Measurements from ENCODE around the gene SESN2. TPM values are rescaled to one million over a fixed set of nuclear protein-coding genes. Genes with fewer than 3 reads are reported as not detected.

SESN2 gene
- total RNA-seq, 1 experiment from 2014 or later, result 118 TPM

DNA sequence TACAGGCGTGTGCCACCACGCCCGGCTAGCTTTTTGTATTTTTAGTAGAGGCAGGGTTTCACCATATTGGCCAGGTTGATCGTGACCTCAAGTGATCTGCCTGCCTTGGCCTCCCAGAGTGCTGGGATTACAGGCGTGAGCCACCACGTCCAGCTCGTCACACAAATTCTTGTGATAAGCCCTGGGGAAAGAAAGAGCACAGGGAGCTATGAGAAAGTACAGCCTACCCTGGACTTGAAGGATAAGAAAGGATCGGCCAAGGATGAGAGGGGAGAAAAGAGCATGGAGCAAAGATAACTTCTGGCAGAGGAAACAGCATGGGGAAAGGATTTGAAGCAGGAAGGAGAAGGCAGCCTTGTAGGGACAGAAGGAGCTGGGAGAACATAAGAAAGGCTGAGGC lies 29.2 kb downstream of the SESN2 start:
- H3K27ac Mint-ChIP-seq (ENCODE audit: low read depth, unreplicated experiment), result peak overlapping the region; percentile 32
- POLR2A ChIA-PET, result interaction anchor here (0.8 to 3.1 kb wide), 6 partner anchors 15 to 51 kb away, joined by 3 to 11 read pairs (median 5); partner anchors contain the start of gene MED18
- H3K27me3 Mint-ChIP-seq (ENCODE audit: insufficient read depth, unreplicated experiment), result no peaks in the 10 kb centered on the region
- TF ChIP-seq CTCF (IDR thresholded peaks at IDR 0.05; ENCODE audit: unreplicated experiment), result no peak
- no peaks in the 10 kb centered on the region for H3K9me3 Mint-ChIP-seq (ENCODE audit: unreplicated experiment)
- DNase-seq (ENCODE audit: unreplicated experiment), result no peak
- no peaks in the 10 kb centered on the region for H3K4me1 Mint-ChIP-seq (ENCODE audit: insufficient read depth, unreplicated experiment)
- intact Hi-C loops (cut with micrococcal nuclease), result no loop called here
- no peak overlapping the region for H3K4me3 Mint-ChIP-seq (ENCODE audit: unreplicated experiment)
- H3K36me3 Mint-ChIP-seq (ENCODE audit: insufficient read depth, unreplicated experiment), result peaks cover 23% of the 10 kb centered on the region
- CTCF ChIA-PET, result interaction anchor here (0.6 to 0.7 kb wide), 2 partner anchors 13 to 142 kb away, joined by 4 read pairs; no protein-coding TSS in a partner anchor
- BruUV-seq (replicated peaks), result TSS peak; percentile 1

GRCh38 chr1:28290851-28291250 lies 31.5 kb downstream of the SESN2 start:
- Mint-ChIP-seq H3K27ac (ENCODE audit: low read depth, unreplicated experiment) (no peak overlapping the region), H3K4me1 (ENCODE audit: insufficient read depth, unreplicated experiment) (no peaks in the 10 kb centered on the region), H3K36me3 (ENCODE audit: insufficient read depth, unreplicated experiment) (peaks cover 12% of the 10 kb centered on the region), H3K4me3 (ENCODE audit: unreplicated experiment) (no peak overlapping the region), H3K9me3 (ENCODE audit: unreplicated experiment) (no peaks in the 10 kb centered on the region), H3K27me3 (ENCODE audit: insufficient read depth, unreplicated experiment) (no peaks in the 10 kb centered on the region)
- intact Hi-C loops (cut with micrococcal nuclease), result no loop called here
- ChIA-PET POLR2A (interaction anchor here (0.6 to 1.3 kb wide), 2 partner anchors 38 to 100 kb away, joined by 3 read pairs; partner anchors contain the start of gene MED18), CTCF (interaction anchor here (0.6 kb wide), 1 partner anchor 28 kb away, joined by 3 read pairs; no protein-coding TSS in a partner anchor)
- no peak for DNase-seq (ENCODE audit: unreplicated experiment)
- no TSS peak for BruUV-seq (replicated peaks)
- TF ChIP-seq CTCF (IDR thresholded peaks at IDR 0.05; ENCODE audit: unreplicated experiment), result no peak

GRCh38 chr1:28291711-28292110 lies 32.4 kb downstream of the SESN2 start:
- no peak for TF ChIP-seq CTCF (IDR thresholded peaks at IDR 0.05; ENCODE audit: unreplicated experiment)
- no TSS peak for BruUV-seq (replicated peaks)
- POLR2A ChIA-PET, result interaction anchor here (1.0 to 1.5 kb wide), 4 partner anchors 10 to 62 kb away, joined by 3 to 5 read pairs (median 4); partner anchors contain the start of gene MED18
- Mint-ChIP-seq H3K27me3 (ENCODE audit: insufficient read depth, unreplicated experiment) (no peaks in the 10 kb centered on the region), H3K4me1 (ENCODE audit: insufficient read depth, unreplicated experiment) (no peaks in the 10 kb centered on the region), H3K9me3 (ENCODE audit: unreplicated experiment) (no peaks in the 10 kb centered on the region), H3K36me3 (ENCODE audit: insufficient read depth, unreplicated experiment) (peaks cover 12% of the 10 kb centered on the region), H3K4me3 (ENCODE audit: unreplicated experiment) (no peak overlapping the region), H3K27ac (ENCODE audit: low read depth, unreplicated experiment) (no peak overlapping the region)
- DNase-seq (ENCODE audit: unreplicated experiment), result no peak
- intact Hi-C loops (cut with micrococcal nuclease), result no loop called here
- CTCF ChIA-PET, result no interaction called here

GRCh38 chr1:28295936-28296335 lies 36.6 kb downstream of the SESN2 start:
- no peak overlapping the region for H3K27ac Mint-ChIP-seq (ENCODE audit: low read depth, unreplicated experiment)
- DNase-seq (ENCODE audit: unreplicated experiment), result no peak
- no peaks in the 10 kb centered on the region for H3K4me1 Mint-ChIP-seq (ENCODE audit: insufficient read depth, unreplicated experiment)
- POLR2A ChIA-PET, result interaction anchor here (0.8 kb wide), 1 partner anchor 9 kb away, joined by 3 read pairs; no protein-coding TSS in a partner anchor
- TF ChIP-seq CTCF (IDR thresholded peaks at IDR 0.05; ENCODE audit: unreplicated experiment), result no peak
- H3K4me3 Mint-ChIP-seq (ENCODE audit: unreplicated experiment), result no peak overlapping the region
- H3K36me3 Mint-ChIP-seq (ENCODE audit: insufficient read depth, unreplicated experiment), result peaks cover 6% of the 10 kb centered on the region
- BruUV-seq (replicated peaks), result no TSS peak
- H3K27me3 Mint-ChIP-seq (ENCODE audit: insufficient read depth, unreplicated experiment), result no peaks in the 10 kb centered on the region
- intact Hi-C loops (cut with micrococcal nuclease), result no loop called here
- CTCF ChIA-PET, result interaction anchor here (3.5 kb wide), 1 partner anchor 47 kb away, joined by 14 read pairs; no protein-coding TSS in a partner anchor
- no peaks in the 10 kb centered on the region for H3K9me3 Mint-ChIP-seq (ENCODE audit: unreplicated experiment)
